GM12872 (cell line): ENCODE results near the gene TICRR.

Experiments
- TF ChIP-seq, protein P1 (sequence below): IDR thresholded peaks from 3 replicates; pipeline ENCODE4 v1.5.1; 2011; ENCODE audit warnings: low read depth, mild to moderate bottlenecking, low read length, moderate library complexity; ENCODE audit not compliant: insufficient read depth

Gene TICRR

DNA sequence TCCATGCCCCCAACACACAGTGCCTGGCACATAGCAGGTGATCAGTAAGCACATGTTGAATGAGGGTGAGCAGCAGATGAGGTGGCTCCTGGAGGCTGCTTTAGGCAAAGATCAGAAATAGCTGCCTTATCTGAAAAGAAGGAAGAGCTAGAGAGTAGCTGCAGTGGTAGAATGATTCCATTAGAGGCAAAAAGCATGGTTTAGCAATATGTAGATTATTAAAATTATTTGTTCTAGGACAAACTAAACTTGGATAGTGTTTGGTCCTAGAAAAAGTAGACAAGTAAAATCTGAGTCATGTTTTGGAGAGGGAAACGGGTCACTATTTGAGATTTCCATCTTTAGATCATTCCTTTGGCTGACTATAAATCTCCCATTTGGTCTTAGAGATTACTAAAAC lies 47.9 kb downstream of the TICRR start:
- TF ChIP-seq, protein P1, sequence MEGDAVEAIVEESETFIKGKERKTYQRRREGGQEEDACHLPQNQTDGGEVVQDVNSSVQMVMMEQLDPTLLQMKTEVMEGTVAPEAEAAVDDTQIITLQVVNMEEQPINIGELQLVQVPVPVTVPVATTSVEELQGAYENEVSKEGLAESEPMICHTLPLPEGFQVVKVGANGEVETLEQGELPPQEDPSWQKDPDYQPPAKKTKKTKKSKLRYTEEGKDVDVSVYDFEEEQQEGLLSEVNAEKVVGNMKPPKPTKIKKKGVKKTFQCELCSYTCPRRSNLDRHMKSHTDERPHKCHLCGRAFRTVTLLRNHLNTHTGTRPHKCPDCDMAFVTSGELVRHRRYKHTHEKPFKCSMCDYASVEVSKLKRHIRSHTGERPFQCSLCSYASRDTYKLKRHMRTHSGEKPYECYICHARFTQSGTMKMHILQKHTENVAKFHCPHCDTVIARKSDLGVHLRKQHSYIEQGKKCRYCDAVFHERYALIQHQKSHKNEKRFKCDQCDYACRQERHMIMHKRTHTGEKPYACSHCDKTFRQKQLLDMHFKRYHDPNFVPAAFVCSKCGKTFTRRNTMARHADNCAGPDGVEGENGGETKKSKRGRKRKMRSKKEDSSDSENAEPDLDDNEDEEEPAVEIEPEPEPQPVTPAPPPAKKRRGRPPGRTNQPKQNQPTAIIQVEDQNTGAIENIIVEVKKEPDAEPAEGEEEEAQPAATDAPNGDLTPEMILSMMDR, result no peak

DNA sequence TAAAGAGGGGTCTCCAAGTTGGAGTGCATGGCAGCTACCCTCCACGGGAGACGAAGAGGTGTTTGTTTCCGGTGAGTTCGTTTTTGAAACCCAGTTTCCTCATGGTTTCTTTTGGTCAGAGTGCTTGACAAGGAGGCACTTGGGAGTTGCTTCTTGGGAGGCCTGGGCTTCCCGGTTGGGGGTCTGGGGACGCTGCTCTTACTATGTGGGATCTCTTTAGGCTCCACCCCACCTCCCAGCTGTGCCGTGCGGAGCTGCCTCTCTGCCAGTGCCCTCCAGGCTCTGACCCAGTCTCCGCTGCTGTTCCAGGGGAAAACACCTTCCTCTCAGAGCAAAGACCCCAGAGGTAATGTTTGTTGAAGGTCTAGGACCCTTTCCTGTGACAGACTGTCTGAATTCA lies 50.4 kb downstream of the TICRR start:
- TF ChIP-seq, protein P1, result no peak

DNA sequence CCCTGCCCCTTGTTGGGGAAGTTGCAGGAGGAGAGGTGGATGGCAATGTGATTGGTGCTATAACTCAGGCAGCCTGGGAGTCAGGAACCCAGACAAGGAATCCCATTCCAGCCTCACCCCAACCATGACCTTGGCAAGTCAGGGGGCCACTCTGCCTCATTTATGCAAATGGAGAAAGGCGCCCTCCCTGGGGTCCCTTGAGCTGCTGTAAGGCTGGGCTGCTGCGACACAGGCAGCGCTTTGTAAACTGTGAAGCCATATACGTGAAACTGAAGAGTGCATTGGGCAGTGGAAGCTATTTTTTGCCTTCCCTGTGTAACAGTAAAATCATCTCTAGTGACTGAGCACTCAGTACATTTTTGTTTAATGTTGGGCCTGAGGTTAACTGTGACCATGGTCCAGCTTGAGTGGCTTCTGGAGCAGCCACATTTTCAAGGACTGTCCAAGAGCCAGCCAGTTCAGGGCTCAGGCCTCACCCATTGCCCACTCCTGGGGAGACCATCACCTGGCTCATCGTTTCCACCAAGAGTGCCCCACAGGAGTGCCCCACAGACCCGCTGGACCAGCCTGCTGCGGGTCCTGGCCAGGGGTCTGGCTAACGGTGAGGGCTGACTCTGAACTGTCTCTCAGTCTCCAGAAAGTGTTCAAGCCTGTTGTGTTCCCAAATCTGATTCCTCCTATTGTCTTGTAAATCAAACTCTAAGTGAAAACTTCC lies 52.1 kb downstream of the TICRR start:
- TF ChIP-seq, protein P1, result no peak

- TF ChIP-seq, protein P1, result no peak
These were observed 53.0 kb downstream of the TICRR start for GRCh38 chr15:89628301-89628700.

DNA sequence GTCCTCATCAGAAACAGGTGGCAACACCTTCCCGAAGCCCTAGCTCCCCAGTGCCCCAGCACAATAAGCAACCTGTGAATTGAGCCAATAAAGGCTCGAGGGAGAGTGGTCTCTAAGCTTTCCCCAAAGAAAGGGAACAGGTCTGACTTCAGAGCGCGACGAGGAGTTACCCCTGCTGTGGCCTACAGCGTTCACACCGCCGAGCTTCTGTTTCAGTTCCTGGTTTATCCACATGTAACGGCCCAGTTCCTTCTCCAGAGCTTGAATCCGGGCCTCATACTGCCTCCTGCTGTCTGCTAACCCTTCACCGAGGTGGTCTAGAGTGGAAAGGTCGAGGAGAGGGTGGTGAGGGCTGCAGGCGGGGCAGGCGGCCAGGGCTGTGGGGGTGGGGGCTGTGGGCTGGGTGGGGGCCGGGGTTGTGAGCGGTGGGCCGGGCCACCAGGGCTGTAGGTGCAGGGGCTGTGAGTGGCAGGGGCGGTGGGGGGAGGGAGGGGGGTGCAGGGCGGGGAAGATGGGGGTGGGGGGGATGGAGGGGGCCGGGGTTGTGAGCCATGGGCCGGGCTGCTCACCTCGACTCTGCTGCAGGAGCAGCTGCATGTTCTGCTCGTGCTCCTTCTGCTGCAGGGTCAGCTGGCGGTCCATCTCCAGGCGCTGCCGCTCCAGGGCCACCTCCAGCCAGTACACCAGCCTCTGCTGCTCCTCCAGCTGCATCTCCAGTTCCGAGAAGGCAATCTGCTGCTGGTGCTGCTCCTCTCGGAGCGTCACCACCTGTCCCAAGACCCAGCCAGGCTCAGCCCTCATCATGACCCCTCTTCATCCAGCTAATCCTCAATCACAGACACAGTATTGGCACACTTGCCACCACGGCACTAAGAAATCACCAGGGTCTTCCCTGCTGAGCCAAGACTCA lies 53.8 kb downstream of the TICRR start:
- TF ChIP-seq, protein P1, result no peak

GRCh38 chr15:89629829-89630228 lies 54.6 kb downstream of the TICRR start:
- TF ChIP-seq, protein P1, result no peak

GRCh38 chr15:89630260-89630659 lies 55.0 kb downstream of the TICRR start:
- TF ChIP-seq, protein P1, result no peak
